Panc1 (cell line): Measurements from ENCODE around the gene MAPK10. TPM values are rescaled to one million over a fixed set of nuclear protein-coding genes. Genes with fewer than 3 reads are reported as not detected.

Experiments used
- ATAC-seq: fragments of 200-7000 bp; cut with Tn5 transposase; 2 replicates; pipeline ENCODE4 v1.9.1; 2020; ENCODE audit warnings: mild to moderate bottlenecking, moderate library complexity
- BruUV-seq: library from RNA; stranded (reverse); fragments of 400-500 nt; replicated peaks from 2 replicates; lab custom pipeline; 2021; lab: Mats Ljungman, UMichigan
- CTCF ChIA-PET: fragments of 300-600 bp; sonication (Branson Sonifier 250); formaldehyde crosslinking; loops from one replicate; lab custom pipeline; 2022; ENCODE audit warnings: antibody characterized with exemption; lab: Charles Lee
- POLR2A ChIA-PET: fragments of 300-600 bp; sonication (Branson Sonifier 250); formaldehyde crosslinking; loops from one replicate; lab custom pipeline; 2022; ENCODE audit warnings: antibody characterized with exemption; lab: Charles Lee
- DNase-seq: peaks from one replicate; pipeline ENCODE4 v3.0.0-alpha.2; 2010; ENCODE audit warnings: low read depth, low spot score
- H3K27ac ChIP-seq: 2 replicates; pipeline ENCODE4 v1.5.1; 2011; ENCODE audit warnings: mild to moderate bottlenecking, low read length, inconsistent platforms
- H3K27me3 ChIP-seq: fragments of 200-500 bp; sonication (Bioruptor generic); 2 replicates; pipeline ENCODE4 v1.6.0; 2014; ENCODE audit warnings: low read length, inconsistent platforms; ENCODE audit not compliant: control insufficient read depth, insufficient read depth
- H3K36me3 ChIP-seq: fragments of 200-500 bp; sonication (Bioruptor generic); 2 replicates; pipeline ENCODE4 v1.5.1; 2014; ENCODE audit warnings: inconsistent platforms, mild to moderate bottlenecking, low read length, moderate library complexity; ENCODE audit not compliant: control insufficient read depth, insufficient read depth
- H3K4me1 ChIP-seq: 2 replicates; pipeline ENCODE4 v1.5.1; 2011; ENCODE audit warnings: inconsistent platforms, mild to moderate bottlenecking, low read length, moderate library complexity; ENCODE audit not compliant: control insufficient read depth, insufficient read depth
- H3K4me3 ChIP-seq, 2 experiments: 2 replicates each; pipeline ENCODE4 v1.5.1; 2011 to 2012; ENCODE audit warnings: low read depth in 2 of 2, low read length in 2 of 2, mild to moderate bottlenecking in 2 of 2, inconsistent platforms in 1 of 2, moderate library complexity in 1 of 2
- H3K9me3 ChIP-seq: fragments of 200-500 bp; sonication (Bioruptor generic); 2 replicates; pipeline ENCODE4 v1.5.1; 2014; ENCODE audit warnings: low read depth, mild to moderate bottlenecking, inconsistent platforms, low read length, moderate library complexity; ENCODE audit not compliant: control insufficient read depth, insufficient read depth
- POLR2AphosphoS5 ChIP-seq: IDR thresholded peaks from 2 replicates; pipeline ENCODE4 v1.6.1; 2012; ENCODE audit warnings: mild to moderate bottlenecking, low read depth, low read length, moderate library complexity
- SIN3A ChIP-seq: IDR thresholded peaks from 2 replicates; pipeline ENCODE4 v1.6.1; 2012; ENCODE audit warnings: low read depth, mild to moderate bottlenecking, low read length, moderate library complexity, borderline replicate concordance; ENCODE audit not compliant: insufficient read depth
- TCF7L2 ChIP-seq: IDR thresholded peaks from 2 replicates; pipeline ENCODE4 v1.6.1; 2011; ENCODE audit warnings: mild to moderate bottlenecking, low read depth, low read length, inconsistent platforms
- in situ Hi-C: cut with HindIII; loops from 2 replicates; pipeline ENCODE4 v1.10.0; 2016; ENCODE audit warnings: low sequenced_read_pairs, low pct_unique_long_range_greater_than_20kb
- intact Hi-C: fragments of 100-400 bp; cut with micrococcal nuclease; formaldehyde crosslinking; loops from one replicate; pipeline ENCODE4 v1.10.0; 2022; ENCODE audit not compliant: unreplicated experiment
- total RNA-seq: library from RNA; stranded (reverse); gene quantifications from one replicate; pipeline ENCODE4 v1.2.1, GENCODE V29; 2021; ENCODE audit not compliant: unreplicated experiment
- TF ChIP-seq, protein P1 (sequence below): fragments of 450-650 bp; IDR thresholded peaks from 2 replicates; pipeline ENCODE4 v1.5.1; 2017; ENCODE audit warnings: mild to moderate bottlenecking
- TF ChIP-seq, protein P2 (sequence below), 2 experiments: IDR thresholded peaks; 2 replicates each; pipeline ENCODE4 v1.6.1; 2011 to 2012; ENCODE audit warnings: low read depth in 2 of 2, control low read depth in 1 of 2, low read length in 1 of 2, mild to moderate bottlenecking in 1 of 2, moderate library complexity in 1 of 2; ENCODE audit not compliant: insufficient read depth in 1 of 2

The MAPK10 gene
- total RNA-seq, 1 experiment from 2014 or later, result 0.85 TPM

DNA sequence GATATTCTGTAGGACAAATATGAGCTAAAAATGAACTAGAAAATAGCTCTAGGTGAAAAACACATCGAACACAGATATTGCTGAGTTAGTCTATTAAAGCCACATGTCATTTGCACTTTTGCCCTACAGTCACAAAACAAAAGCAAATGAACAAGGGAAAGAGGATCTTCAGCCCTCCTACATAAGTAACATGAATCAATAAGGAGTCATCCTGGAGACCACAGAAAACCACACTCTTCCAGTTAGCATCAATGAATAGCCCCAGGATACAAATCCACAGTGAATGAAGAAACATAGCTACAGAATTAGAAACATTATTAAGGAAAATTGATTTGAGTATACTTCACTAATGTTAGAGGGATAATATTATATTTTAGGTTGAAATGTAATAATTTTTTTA is 311.4 kb downstream of the MAPK10 start:
- no peak for ATAC-seq
- BruUV-seq, result no TSS peak
- Histone ChIP-seq H3K27ac (no peak overlapping the region), H3K27me3 (no peaks in the 10 kb centered on the region; the same call in 1 of the 2 replicates), H3K9me3 (no peaks in the 10 kb centered on the region), H3K36me3 (no peaks in the 10 kb centered on the region), H3K4me1 (no peaks in the 10 kb centered on the region), H3K4me3 (no peak overlapping the region)
- ChIA-PET POLR2A (no interaction called here), CTCF (no interaction called here)
- intact Hi-C loops (no loop called here), in situ Hi-C loops (no loop called here)
- no peak for DNase-seq
- TF ChIP-seq, protein P1, sequence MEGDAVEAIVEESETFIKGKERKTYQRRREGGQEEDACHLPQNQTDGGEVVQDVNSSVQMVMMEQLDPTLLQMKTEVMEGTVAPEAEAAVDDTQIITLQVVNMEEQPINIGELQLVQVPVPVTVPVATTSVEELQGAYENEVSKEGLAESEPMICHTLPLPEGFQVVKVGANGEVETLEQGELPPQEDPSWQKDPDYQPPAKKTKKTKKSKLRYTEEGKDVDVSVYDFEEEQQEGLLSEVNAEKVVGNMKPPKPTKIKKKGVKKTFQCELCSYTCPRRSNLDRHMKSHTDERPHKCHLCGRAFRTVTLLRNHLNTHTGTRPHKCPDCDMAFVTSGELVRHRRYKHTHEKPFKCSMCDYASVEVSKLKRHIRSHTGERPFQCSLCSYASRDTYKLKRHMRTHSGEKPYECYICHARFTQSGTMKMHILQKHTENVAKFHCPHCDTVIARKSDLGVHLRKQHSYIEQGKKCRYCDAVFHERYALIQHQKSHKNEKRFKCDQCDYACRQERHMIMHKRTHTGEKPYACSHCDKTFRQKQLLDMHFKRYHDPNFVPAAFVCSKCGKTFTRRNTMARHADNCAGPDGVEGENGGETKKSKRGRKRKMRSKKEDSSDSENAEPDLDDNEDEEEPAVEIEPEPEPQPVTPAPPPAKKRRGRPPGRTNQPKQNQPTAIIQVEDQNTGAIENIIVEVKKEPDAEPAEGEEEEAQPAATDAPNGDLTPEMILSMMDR, result no peak
- TF ChIP-seq TCF7L2 (no peak), SIN3A (no peak), POLR2AphosphoS5 (no peak)
- TF ChIP-seq, protein P2, sequence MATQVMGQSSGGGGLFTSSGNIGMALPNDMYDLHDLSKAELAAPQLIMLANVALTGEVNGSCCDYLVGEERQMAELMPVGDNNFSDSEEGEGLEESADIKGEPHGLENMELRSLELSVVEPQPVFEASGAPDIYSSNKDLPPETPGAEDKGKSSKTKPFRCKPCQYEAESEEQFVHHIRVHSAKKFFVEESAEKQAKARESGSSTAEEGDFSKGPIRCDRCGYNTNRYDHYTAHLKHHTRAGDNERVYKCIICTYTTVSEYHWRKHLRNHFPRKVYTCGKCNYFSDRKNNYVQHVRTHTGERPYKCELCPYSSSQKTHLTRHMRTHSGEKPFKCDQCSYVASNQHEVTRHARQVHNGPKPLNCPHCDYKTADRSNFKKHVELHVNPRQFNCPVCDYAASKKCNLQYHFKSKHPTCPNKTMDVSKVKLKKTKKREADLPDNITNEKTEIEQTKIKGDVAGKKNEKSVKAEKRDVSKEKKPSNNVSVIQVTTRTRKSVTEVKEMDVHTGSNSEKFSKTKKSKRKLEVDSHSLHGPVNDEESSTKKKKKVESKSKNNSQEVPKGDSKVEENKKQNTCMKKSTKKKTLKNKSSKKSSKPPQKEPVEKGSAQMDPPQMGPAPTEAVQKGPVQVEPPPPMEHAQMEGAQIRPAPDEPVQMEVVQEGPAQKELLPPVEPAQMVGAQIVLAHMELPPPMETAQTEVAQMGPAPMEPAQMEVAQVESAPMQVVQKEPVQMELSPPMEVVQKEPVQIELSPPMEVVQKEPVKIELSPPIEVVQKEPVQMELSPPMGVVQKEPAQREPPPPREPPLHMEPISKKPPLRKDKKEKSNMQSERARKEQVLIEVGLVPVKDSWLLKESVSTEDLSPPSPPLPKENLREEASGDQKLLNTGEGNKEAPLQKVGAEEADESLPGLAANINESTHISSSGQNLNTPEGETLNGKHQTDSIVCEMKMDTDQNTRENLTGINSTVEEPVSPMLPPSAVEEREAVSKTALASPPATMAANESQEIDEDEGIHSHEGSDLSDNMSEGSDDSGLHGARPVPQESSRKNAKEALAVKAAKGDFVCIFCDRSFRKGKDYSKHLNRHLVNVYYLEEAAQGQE (IDR thresholded peaks at IDR 0.05; ENCODE audit: insufficient read depth in 1 of 2, low read depth in 2 of 2, low read length in 1 of 2), result no peak

DNA sequence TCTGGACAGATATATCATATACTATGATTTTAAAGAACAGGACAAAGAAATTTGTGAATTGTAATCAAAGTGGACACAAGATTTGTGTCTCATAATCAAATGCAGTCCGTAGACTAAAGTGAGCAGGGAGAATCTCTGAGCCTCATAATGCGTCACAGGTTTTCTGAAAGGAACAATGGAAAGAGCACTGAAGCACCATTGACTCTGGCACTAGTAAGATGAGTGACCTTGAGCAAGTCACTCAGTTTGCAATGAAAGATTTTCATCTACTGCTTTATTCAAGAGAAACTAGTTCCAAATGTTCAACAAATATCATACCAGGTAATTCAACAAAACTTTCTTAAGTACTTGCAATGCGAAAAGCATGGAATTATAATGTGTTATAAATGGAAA is 315.3 kb downstream of the MAPK10 start:
- POLR2A ChIA-PET, result no interaction called here
- CTCF ChIA-PET, result no interaction called here
- no peak for DNase-seq
- no peak for ATAC-seq
- Histone ChIP-seq H3K27me3 (no peaks in the 10 kb centered on the region; the same call in 1 of the 2 replicates), H3K36me3 (no peaks in the 10 kb centered on the region), H3K27ac (no peak overlapping the region), H3K4me1 (no peaks in the 10 kb centered on the region), H3K4me3 (no peak overlapping the region), H3K9me3 (no peaks in the 10 kb centered on the region)
- no TSS peak for BruUV-seq
- in situ Hi-C loops (no loop called here), intact Hi-C loops (loop anchor here (2.0 kb wide), 1 partner anchor 248 kb away; no protein-coding TSS in a partner anchor)
- TF ChIP-seq POLR2AphosphoS5, result no peak
- no peak for TF ChIP-seq TCF7L2
- TF ChIP-seq, protein P2 (IDR thresholded peaks at IDR 0.05; ENCODE audit: insufficient read depth in 1 of 2, low read depth in 2 of 2, low read length in 1 of 2), result no peak
- TF ChIP-seq, protein P1, result no peak
- no peak for TF ChIP-seq SIN3A
